ENCODE data around the gene ITIH5. TPM values are rescaled to one million over a fixed set of nuclear protein-coding genes. Genes with fewer than 3 reads are reported as not detected.

The ITIH5 gene
- total and polyA plus RNA-seq, 8 donors, result 4.0 to 28.6 (median 14.6) TPM

- TF ChIP-seq CTCF (IDR thresholded peaks at IDR 0.05) (no peak), POLR2A (IDR thresholded peaks at IDR 0.05) (no peak), POLR2AphosphoS5 (IDR thresholded peaks at IDR 0.05) (no peak), EP300 (IDR thresholded peaks at IDR 0.05) (no peak)
- no peak overlapping the region for H3K4me3 ChIP-seq
- H3K9me3 ChIP-seq, result peaks cover 0 to 15% (median 8%) of the 10 kb centered on the region in 4 donors
- DNase-seq, result no peak
- H3K27ac ChIP-seq, result no peak overlapping the region
- 19 to 50% (median 36%) methylated on average over 4 of the region's 4 CpGs for WGBS, 5 donors
- no peaks in the 10 kb centered on the region for H3K4me1 ChIP-seq
- H3K36me3 ChIP-seq, result no peaks in the 10 kb centered on the region
- intact Hi-C loops (cut with DNase I; ENCODE audit: low total_unique reads), result no loop called here
- peaks cover 0 to 23% (median 0%) of the 10 kb centered on the region in 3 donors for H3K27me3 ChIP-seq
These were observed 152.8 kb downstream of the ITIH5 start for GRCh38 chr10:7513936-7514335.

DNA sequence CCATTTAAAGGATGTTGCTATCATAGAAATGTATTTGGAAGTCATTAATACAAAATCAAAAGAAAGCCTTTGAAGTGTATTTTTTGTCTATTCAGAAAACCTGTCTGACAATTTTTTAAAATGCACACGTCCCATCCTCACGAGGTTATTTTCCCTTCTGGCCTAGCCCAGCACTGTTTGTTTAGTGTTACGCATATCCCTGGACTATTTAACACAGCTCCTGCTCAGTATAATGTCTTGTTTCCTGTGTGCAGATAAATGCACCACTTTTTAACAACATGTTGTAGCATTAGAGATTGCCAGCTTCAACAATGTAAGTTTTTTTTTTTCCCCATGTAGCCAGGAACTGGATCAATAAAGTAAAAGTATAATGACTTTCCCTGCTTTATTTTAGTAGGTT, 153.3 kb downstream of the ITIH5 start:
- Histone ChIP-seq H3K4me1 (no peaks in the 10 kb centered on the region), H3K9me3 (peaks cover 0 to 15% (median 8%) of the 10 kb centered on the region in 4 donors), H3K27me3 (peaks cover 0 to 18% (median 0%) of the 10 kb centered on the region in 3 donors), H3K36me3 (no peaks in the 10 kb centered on the region), H3K4me3 (no peak overlapping the region), H3K27ac (no peak overlapping the region)
- WGBS, 5 donors, result 29 to 46% (median 40%) methylated on average over 3 of the region's 3 CpGs
- intact Hi-C loops (cut with DNase I; ENCODE audit: low total_unique reads), result no loop called here
- DNase-seq, result no peak
- no peak for TF ChIP-seq CTCF (IDR thresholded peaks at IDR 0.05)
- TF ChIP-seq EP300 (IDR thresholded peaks at IDR 0.05), result no peak
- no peak for TF ChIP-seq POLR2AphosphoS5 (IDR thresholded peaks at IDR 0.05)
- no peak for TF ChIP-seq POLR2A (IDR thresholded peaks at IDR 0.05)

DNA sequence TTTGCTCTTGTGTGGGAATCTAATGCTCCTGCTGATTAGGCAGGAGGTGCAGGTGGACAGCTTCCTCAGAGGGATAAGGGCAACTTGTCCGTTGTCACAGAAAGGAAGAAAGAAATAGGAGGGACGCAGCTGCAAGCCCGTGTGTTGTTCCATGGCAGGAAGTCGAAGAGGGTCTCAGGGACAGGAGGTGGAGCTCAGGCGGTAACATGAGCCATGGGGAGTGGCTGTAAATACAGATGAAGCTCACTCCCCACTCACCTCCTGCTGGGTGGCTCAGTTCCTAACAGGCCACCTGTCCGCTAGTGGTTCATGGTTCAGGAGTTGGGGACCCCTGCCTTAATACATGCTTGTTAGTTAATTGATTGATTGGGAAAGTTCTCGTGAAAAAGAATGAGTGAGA, 154.3 kb downstream of the ITIH5 start:
- intact Hi-C loops (cut with DNase I; ENCODE audit: low total_unique reads), result no loop called here
- 56 to 76% (median 70%) methylated on average over 7 of the region's 7 CpGs for WGBS, 5 donors
- Histone ChIP-seq H3K9me3 (peaks cover 0 to 15% (median 8%) of the 10 kb centered on the region in 4 donors), H3K36me3 (no peaks in the 10 kb centered on the region), H3K4me1 (no peaks in the 10 kb centered on the region), H3K27ac (no peak overlapping the region), H3K4me3 (no peak overlapping the region), H3K27me3 (peaks cover 0 to 14% (median 0%) of the 10 kb centered on the region in 3 donors)
- TF ChIP-seq EP300 (IDR thresholded peaks at IDR 0.05) (no peak), POLR2AphosphoS5 (IDR thresholded peaks at IDR 0.05) (no peak), POLR2A (IDR thresholded peaks at IDR 0.05) (no peak), CTCF (IDR thresholded peaks at IDR 0.05) (no peak)
- DNase-seq, result no peak

DNA sequence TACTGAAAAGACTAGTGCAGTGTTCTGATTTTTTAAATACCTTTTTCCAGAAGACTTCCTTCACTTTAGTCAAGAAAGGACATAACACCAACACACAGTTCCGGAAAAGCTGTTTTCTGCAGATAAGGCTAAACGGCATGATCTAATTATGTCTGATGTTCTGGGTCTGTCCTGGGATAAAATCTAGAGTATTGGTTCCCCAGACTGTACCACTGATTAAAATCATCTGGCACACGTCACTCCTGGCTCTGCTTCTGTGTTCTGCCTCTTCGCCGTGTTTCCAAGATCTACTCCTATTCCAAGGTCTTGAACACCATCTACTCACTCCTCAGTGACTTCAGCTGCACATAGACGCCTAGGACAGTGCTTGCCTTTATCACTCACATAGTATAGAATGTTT, 155.2 kb downstream of the ITIH5 start:
- intact Hi-C loops (cut with DNase I; ENCODE audit: low total_unique reads), result no loop called here
- WGBS, 5 donors, result 81 to 87% (median 85%) methylated on average over 6 of the region's 6 CpGs
- H3K4me1 ChIP-seq, result no peaks in the 10 kb centered on the region
- DNase-seq, result no peak
- H3K27ac ChIP-seq, result no peak overlapping the region
- H3K36me3 ChIP-seq, result no peaks in the 10 kb centered on the region
- H3K9me3 ChIP-seq, result peaks cover 0 to 15% (median 8%) of the 10 kb centered on the region in 4 donors
- H3K27me3 ChIP-seq, result peaks cover 0 to 14% (median 0%) of the 10 kb centered on the region in 3 donors
- TF ChIP-seq POLR2A (IDR thresholded peaks at IDR 0.05) (no peak), CTCF (IDR thresholded peaks at IDR 0.05) (no peak), POLR2AphosphoS5 (IDR thresholded peaks at IDR 0.05) (no peak), EP300 (IDR thresholded peaks at IDR 0.05) (no peak)
- no peak overlapping the region for H3K4me3 ChIP-seq

Other genes with a start within 250 kb of the ITIH5 start
- 1 to 10 TPM in 1 of 5 donors, not detected in 4; 3.3 TPM for gene ITIH2, start 36.4 kb upstream of the ITIH5 start, total RNA-seq
- under 1 TPM in 1 of 3 donors, not detected in 2; 0.05 TPM for gene ITIH2, start 36.4 kb upstream of the ITIH5 start, polyA plus RNA-seq
- 10 to 100 TPM in 2 of 5 donors, 1 to 10 TPM in 3; 4.1 to 51.9 (median 8.1) TPM for gene KIN, start 121.0 kb upstream of the ITIH5 start, total RNA-seq
- gene KIN, start 121.0 kb upstream of the ITIH5 start, polyA plus RNA-seq, result 10 to 100 TPM in 2 of 3 donors, 1 to 10 TPM in 1; 8.5 to 16.8 (median 12.5) TPM
- gene ATP5F1C, start 121.2 kb upstream of the ITIH5 start, total RNA-seq, result 100 to 1,000 TPM in 4 of 5 donors, 10 to 100 TPM in 1; 93.6 to 518 (median 250) TPM
- gene ATP5F1C, start 121.2 kb upstream of the ITIH5 start, polyA plus RNA-seq, result 100 to 1,000 TPM; 400 to 648 (median 424) TPM
- gene TAF3, start 151.5 kb upstream of the ITIH5 start, total RNA-seq, result 10 to 100 TPM in 2 of 5 donors, 1 to 10 TPM in 3; 3.7 to 13.4 (median 6.5) TPM
- 10 to 100 TPM in 1 of 3 donors, 1 to 10 TPM in 2; 2.3 to 11.3 (median 4.4) TPM for gene TAF3, start 151.5 kb upstream of the ITIH5 start, polyA plus RNA-seq